GM12801 (cell line): ENCODE data around the gene CSMD2.

Source experiments
- CTCF ChIP-seq: IDR thresholded peaks from one replicate; pipeline ENCODE4 v1.5.1; 2011; ENCODE audit warnings: control low read depth; ENCODE audit not compliant: insufficient read length; ENCODE audit errors: extremely low read depth

CSMD2 gene

GRCh38 chr1:33687000-33687399, 478.0 kb downstream of the CSMD2 start:
- TF ChIP-seq CTCF: no peak

GRCh38 chr1:33686551-33686950, 478.5 kb downstream of the CSMD2 start:
- TF ChIP-seq CTCF: no peak

- no peak for TF ChIP-seq CTCF
These were observed 479.8 kb downstream of the CSMD2 start for GRCh38 chr1:33685256-33685655.

GRCh38 chr1:33684396-33685179, 480.4 kb downstream of the CSMD2 start:
- no peak for TF ChIP-seq CTCF

GRCh38 chr1:33683913-33684312, 481.1 kb downstream of the CSMD2 start:
- TF ChIP-seq CTCF: no peak

- TF ChIP-seq CTCF: no peak
These were observed 482.7 kb downstream of the CSMD2 start for GRCh38 chr1:33682371-33682770.

GRCh38 chr1:33680281-33680840, 484.7 kb downstream of the CSMD2 start:
- TF ChIP-seq CTCF: no peak
